ENCODE measurements around the gene GARS1. TPM values are rescaled to one million over a fixed set of nuclear protein-coding genes. Genes with fewer than 3 reads are reported as not detected.

GARS1 gene
- total and polyA plus RNA-seq, 10 donors: 41.0 to 90.1 (median 52.1) TPM

DNA sequence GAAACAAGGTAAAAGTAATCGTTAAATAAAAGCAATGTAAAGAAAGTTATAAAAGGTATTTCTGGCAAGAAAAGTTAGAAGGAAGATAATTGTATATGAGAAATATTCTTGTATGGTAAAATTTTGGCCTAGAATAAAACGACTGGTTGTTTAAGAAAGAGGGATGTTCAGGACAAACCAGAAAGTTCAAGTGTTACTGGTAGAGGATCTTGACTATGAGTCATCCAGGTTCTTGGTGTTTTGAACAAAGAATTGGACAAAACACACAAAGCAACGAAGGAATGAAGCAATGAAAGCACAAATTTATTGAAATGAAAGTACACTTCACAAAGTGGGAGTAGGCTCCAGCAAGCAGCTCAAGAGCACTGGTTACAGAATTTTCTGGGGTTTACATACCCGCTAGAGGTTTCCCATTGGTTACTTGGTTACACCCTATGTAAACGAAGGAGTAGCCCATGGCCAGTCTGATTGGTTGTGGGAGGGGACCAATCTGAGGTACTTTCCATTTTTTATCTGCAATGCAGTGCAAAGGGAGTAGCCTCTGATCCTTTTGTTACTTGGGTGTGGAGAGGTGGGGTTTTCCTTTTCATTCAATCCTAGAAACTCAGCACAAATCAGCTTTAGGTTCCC lies 22.4 kb upstream of the GARS1 start:
- Histone ChIP-seq H3K27ac (no peak overlapping the region), H3K36me3 (peaks cover 0 to 88% (median 47%) of the 10 kb centered on the region in 6 donors), H3K4me1 (no peaks in the 10 kb centered on the region), H3K4me3 (no peak overlapping the region), H3K27me3 (replicated peaks in 1 of 7) (no peaks in the 10 kb centered on the region), H3K9me3 (peaks cover 0 to 18% (median 5%) of the 10 kb centered on the region in 8 donors)
- TF ChIP-seq POLR2A (IDR thresholded peaks at IDR 0.05): no peak
- intact Hi-C loops (cut with DNase I; ENCODE audit: low total_unique reads): no loop called here
- DNase-seq: no peak
- WGBS, 5 donors: 83 to 93% (median 91%) methylated on average over 5 of the region's 5 CpGs

GRCh38 chr7:30575910-30576309 lies 18.8 kb upstream of the GARS1 start:
- 97 to 99% (median 98%) methylated on average over 2 of the region's 2 CpGs for WGBS, 5 donors
- Histone ChIP-seq H3K4me1 (no peaks in the 10 kb centered on the region), H3K36me3 (peaks cover 0 to 95% (median 54%) of the 10 kb centered on the region in 6 donors), H3K9me3 (peaks cover 0 to 10% (median 0%) of the 10 kb centered on the region in 8 donors), H3K27ac (no peak overlapping the region), H3K27me3 (replicated peaks in 1 of 7) (no peaks in the 10 kb centered on the region), H3K4me3 (no peak overlapping the region)
- TF ChIP-seq CTCF (IDR thresholded peaks at IDR 0.05 in 8 of 11, conservative IDR thresholded peaks at IDR 0.05 in 3 of 11) (no peak), POLR2AphosphoS5 (IDR thresholded peaks at IDR 0.05) (no peak), POLR2A (IDR thresholded peaks at IDR 0.05) (no peak)
- intact Hi-C loops (cut with DNase I; ENCODE audit: low total_unique reads): no loop called here
- DNase-seq: no peak

GRCh38 chr7:30583181-30583580 lies 11.5 kb upstream of the GARS1 start:
- no peak for DNase-seq
- 94 to 99% (median 97%) methylated on average over 2 of the region's 2 CpGs for WGBS, 5 donors
- peaks cover 0 to 7% (median 2%) of the 10 kb centered on the region in 8 donors for H3K9me3 ChIP-seq
- H3K36me3 ChIP-seq: peaks cover 0 to 98% (median 59%) of the 10 kb centered on the region in 6 donors
- no peak overlapping the region for H3K4me3 ChIP-seq
- no peak for TF ChIP-seq POLR2A (IDR thresholded peaks at IDR 0.05)
- no peak for TF ChIP-seq CTCF (IDR thresholded peaks at IDR 0.05 in 8 of 11, conservative IDR thresholded peaks at IDR 0.05 in 3 of 11)
- intact Hi-C loops (cut with DNase I; ENCODE audit: low total_unique reads): no loop called here
- H3K27ac ChIP-seq: no peak overlapping the region
- H3K27me3 ChIP-seq (replicated peaks in 1 of 7): no peaks in the 10 kb centered on the region
- peaks cover 0 to 8% (median 0%) of the 10 kb centered on the region in 6 donors for H3K4me1 ChIP-seq

DNA sequence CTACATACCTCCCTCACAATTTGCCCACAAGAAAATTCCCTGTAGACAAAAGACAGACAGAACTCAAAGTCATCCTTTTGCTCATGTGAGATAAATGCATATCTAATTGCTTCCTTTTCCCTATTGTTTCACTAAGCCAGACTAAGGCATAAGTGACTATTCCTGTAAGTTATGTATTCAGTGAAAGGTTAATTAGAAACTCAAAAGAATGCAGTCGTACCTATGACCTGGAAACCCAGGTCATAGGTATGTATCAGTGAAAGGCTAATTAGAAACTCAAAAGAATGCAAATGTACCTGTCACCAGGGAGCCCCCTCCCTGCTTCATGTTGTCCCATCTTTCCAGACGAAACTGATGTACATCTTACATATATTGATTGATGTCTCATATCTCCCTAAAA lies 10.3 kb upstream of the GARS1 start:
- TF ChIP-seq CTCF (IDR thresholded peaks at IDR 0.05 in 8 of 11, conservative IDR thresholded peaks at IDR 0.05 in 3 of 11) (no peak), POLR2A (IDR thresholded peaks at IDR 0.05) (no peak), POLR2AphosphoS5 (IDR thresholded peaks at IDR 0.05) (no peak)
- intact Hi-C loops (cut with DNase I; ENCODE audit: low total_unique reads): no loop called here
- Histone ChIP-seq H3K27ac (no peak overlapping the region), H3K9me3 (peaks cover 0 to 10% (median 3%) of the 10 kb centered on the region in 8 donors), H3K36me3 (peaks cover 0 to 86% (median 47%) of the 10 kb centered on the region in 6 donors), H3K27me3 (replicated peaks in 1 of 7) (no peaks in the 10 kb centered on the region), H3K4me3 (no peak overlapping the region), H3K4me1 (peaks cover 0 to 8% (median 0%) of the 10 kb centered on the region in 6 donors)
- no peak for DNase-seq
- WGBS, 5 donors: 80 to 90% (median 88%) methylated on average over 2 of the region's 2 CpGs
